ENCODE data around the gene FCMR.

Gene FCMR

GRCh38 chr1:206921772-206922265 is at the start of gene FCMR:
Gene FCMR (minus strand): TSS chr1:206921941. CDS start chr1:206921854, 87 bp downstream.
- H3K36me3 ChIP-seq = no peaks in the 10 kb centered on the region
- TF ChIP-seq CTCF (IDR thresholded peaks at IDR 0.05; ENCODE audit: low read depth, low read length) = no peak
- no peak within 1 kb of the TSS for H3K27ac ChIP-seq
- no peak for DNase-seq
- H3K4me3 ChIP-seq (ENCODE audit: low read depth, low read length) = no peak within 1 kb of the TSS
- peaks cover 9% of the 10 kb centered on the region for H3K9me3 ChIP-seq (ENCODE audit: severe bottlenecking)
- H3K27me3 ChIP-seq (ENCODE audit: insufficient read depth, low read depth, severe bottlenecking) = peaks cover 86% of the 10 kb centered on the region

GRCh38 chr1:206971029-206971655 is 49.4 kb upstream of the FCMR start:
- no peak for TF ChIP-seq CTCF (IDR thresholded peaks at IDR 0.05; ENCODE audit: low read depth, low read length)
- Histone ChIP-seq H3K36me3 (no peaks in the 10 kb centered on the region), H3K4me3 (ENCODE audit: low read depth, low read length) (no peak overlapping the region), H3K27ac (no peak overlapping the region), H3K9me3 (ENCODE audit: severe bottlenecking) (no peaks in the 10 kb centered on the region), H3K27me3 (ENCODE audit: insufficient read depth, low read depth, severe bottlenecking) (peaks cover 98% of the 10 kb centered on the region)
- DNase-seq = no peak

- no peaks in the 10 kb centered on the region for H3K36me3 ChIP-seq
- no peak for TF ChIP-seq CTCF (IDR thresholded peaks at IDR 0.05; ENCODE audit: low read depth, low read length)
- H3K27me3 ChIP-seq (ENCODE audit: insufficient read depth, low read depth, severe bottlenecking) = peaks cover 98% of the 10 kb centered on the region
- no peak within 1 kb of the TSS for H3K4me3 ChIP-seq (ENCODE audit: low read depth, low read length)
- H3K9me3 ChIP-seq (ENCODE audit: severe bottlenecking) = no peaks in the 10 kb centered on the region
- DNase-seq = no peak
- H3K27ac ChIP-seq = no peak within 1 kb of the TSS
Measured at GRCh38 chr1:206970446-206970845, 48.7 kb upstream of the FCMR start, which contains the start of gene FCAMR. Gene FCAMR (minus strand): TSS chr1:206970460. CDS start chr1:206970125, 335 bp downstream.

GRCh38 chr1:206969090-206969489 is 47.3 kb upstream of the FCMR start:
- peaks cover 9% of the 10 kb centered on the region for H3K9me3 ChIP-seq (ENCODE audit: severe bottlenecking)
- no peak for DNase-seq
- no peak overlapping the region for H3K27ac ChIP-seq
- H3K36me3 ChIP-seq = no peaks in the 10 kb centered on the region
- H3K4me3 ChIP-seq (ENCODE audit: low read depth, low read length) = no peak overlapping the region
- no peak for TF ChIP-seq CTCF (IDR thresholded peaks at IDR 0.05; ENCODE audit: low read depth, low read length)
- peaks cover 98% of the 10 kb centered on the region for H3K27me3 ChIP-seq (ENCODE audit: insufficient read depth, low read depth, severe bottlenecking)

GRCh38 chr1:206967096-206967849 is 45.5 kb upstream of the FCMR start:
- no peak overlapping the region for H3K4me3 ChIP-seq (ENCODE audit: low read depth, low read length)
- H3K27me3 ChIP-seq (ENCODE audit: insufficient read depth, low read depth, severe bottlenecking) = peaks cover 98% of the 10 kb centered on the region
- no peak for TF ChIP-seq CTCF (IDR thresholded peaks at IDR 0.05; ENCODE audit: low read depth, low read length)
- no peaks in the 10 kb centered on the region for H3K36me3 ChIP-seq
- DNase-seq = no peak
- H3K27ac ChIP-seq = no peak overlapping the region
- H3K9me3 ChIP-seq (ENCODE audit: severe bottlenecking) = peaks cover 18% of the 10 kb centered on the region
